Globus pallidus (tissue), 1 donor: ENCODE measurements around the gene ITCH.
"Not testable (repeated sequence)": the region's sequence is repeated elsewhere in the genome, so short reads cannot be mapped to it uniquely, and the experiment has no call there.

Source experiments
- DNase-seq: peaks from one replicate; pipeline ENCODE4 v3.0.0-alpha.2; 2015; ENCODE audit warnings: low spot score

The ITCH gene

GRCh38 chr20:34344238-34344637, 18.8 kb upstream of the ITCH start:
- no peak for DNase-seq

GRCh38 chr20:34345402-34345736, 17.7 kb upstream of the ITCH start:
- no peak for DNase-seq

- not testable (repeated sequence) for DNase-seq
These were observed 17.1 kb upstream of the ITCH start for GRCh38 chr20:34345839-34346532.

GRCh38 chr20:34346533-34346865, 16.6 kb upstream of the ITCH start:
- not testable (repeated sequence) for DNase-seq

- no peak for DNase-seq
These were observed 15.5 kb upstream of the ITCH start for GRCh38 chr20:34347571-34347970.

GRCh38 chr20:34350095-34350494, 13.0 kb upstream of the ITCH start:
- no peak for DNase-seq

- not testable (repeated sequence) for DNase-seq
These were observed 9.6 kb upstream of the ITCH start for GRCh38 chr20:34353467-34353866.

- no peak for DNase-seq
These were observed 7.6 kb upstream of the ITCH start for GRCh38 chr20:34355427-34355826.

GRCh38 chr20:34359729-34360128, 3.3 kb upstream of the ITCH start:
- not testable (repeated sequence) for DNase-seq

GRCh38 chr20:34362502-34363061, 491 bp upstream of the ITCH start:
- no peak for DNase-seq

- DNase-seq = no peak
These were observed 571 bp downstream of the ITCH start for GRCh38 chr20:34363465-34364222.

- DNase-seq = peak; percentile 15
These were observed 1.1 kb downstream of the ITCH start for GRCh38 chr20:34364223-34364506.

GRCh38 chr20:34365765-34366213, 2.7 kb downstream of the ITCH start:
- DNase-seq = peak; percentile 13

- DNase-seq = no peak
These were observed 4.1 kb downstream of the ITCH start for GRCh38 chr20:34367155-34367554.

GRCh38 chr20:34367911-34368310, 4.8 kb downstream of the ITCH start:
- not testable (repeated sequence) for DNase-seq

GRCh38 chr20:34368547-34368946, 5.5 kb downstream of the ITCH start:
- DNase-seq = no peak

- DNase-seq = no peak
These were observed 6.2 kb downstream of the ITCH start for GRCh38 chr20:34369265-34369664.

- no peak for DNase-seq
These were observed 7.0 kb downstream of the ITCH start for GRCh38 chr20:34370062-34370461.

- DNase-seq = no peak
These were observed 10.4 kb downstream of the ITCH start for GRCh38 chr20:34373445-34373844.

GRCh38 chr20:34374209-34374760, 11.2 kb downstream of the ITCH start:
- DNase-seq = no peak

GRCh38 chr20:34375977-34376430, 12.9 kb downstream of the ITCH start:
- no peak for DNase-seq

GRCh38 chr20:34377072-34377847, 14.2 kb downstream of the ITCH start:
- DNase-seq = no peak
